K562 (cell line): ENCODE data around the gene TUBA4B. TPM values are rescaled to one million over a fixed set of nuclear protein-coding genes. Genes with fewer than 3 reads are reported as not detected.

Experiments
- BCL6 ChIP-seq: fragments of 250-450 bp; sonication (Bioruptor Pico); IDR thresholded peaks from 2 replicates; pipeline ENCODE4 v1.4.0; 2020
- CHD4 ChIP-seq: fragments of 200-600 bp; sonication (generic); IDR thresholded peaks from 3 replicates; pipeline ENCODE4 v1.6.1; 2012; ENCODE audit warnings: low read depth, mild to moderate bottlenecking, mixed read lengths, low read length, inconsistent platforms; ENCODE audit not compliant: insufficient read depth, insufficient replicate concordance, poor library complexity, severe bottlenecking
- E2F3 ChIP-seq: fragments of 250-450 bp; sonication (Bioruptor Pico); IDR thresholded peaks from 2 replicates; pipeline ENCODE4 v1.4.0; 2020; ENCODE audit warnings: mild to moderate bottlenecking
- ERF ChIP-seq: fragments of 450-650 bp; formaldehyde crosslinking; IDR thresholded peaks from 2 replicates; pipeline ENCODE4 v1.4.0; 2020; ENCODE audit warnings: mild to moderate bottlenecking, mixed read lengths
- MCM5 ChIP-seq: fragments of 450-650 bp; IDR thresholded peaks from 2 replicates; pipeline ENCODE4 v1.6.1; 2016; ENCODE audit warnings: low read depth
- PCBP2 ChIP-seq: fragments of 200-400 bp; formaldehyde crosslinking; IDR thresholded peaks from 2 replicates; pipeline ENCODE4 v1.6.1; 2018; ENCODE audit warnings: low read length, low read depth, mild to moderate bottlenecking, moderate library complexity; ENCODE audit not compliant: poor library complexity, severe bottlenecking
- POLR2AphosphoS5 ChIP-seq: IDR thresholded peaks from 2 replicates; pipeline ENCODE4 v1.6.1; 2011; ENCODE audit warnings: mild to moderate bottlenecking, low read depth, low read length, moderate library complexity; ENCODE audit not compliant: control insufficient read depth, insufficient read depth
- TEAD4 ChIP-seq, 2 experiments: sonication (generic) in 1 of 2; formaldehyde crosslinking in 1 of 2; IDR thresholded peaks; 2 replicates each; pipeline versions ENCODE4 v1.6.1 to v1.8.0; 2012 to 2022; ENCODE audit warnings: borderline replicate concordance in 1 of 2, inconsistent platforms in 1 of 2, low read length in 1 of 2, mild to moderate bottlenecking in 1 of 2, missing genetic modification reagents in 1 of 2
- ZNF175 ChIP-seq: fragments of 200-800 bp; sonication (Bioruptor generic); IDR thresholded peaks from 2 replicates; pipeline ENCODE4 v1.6.1; 2016; ENCODE audit warnings: low read depth, mild to moderate bottlenecking, missing genetic modification characterization, missing compliant biosample characterization
- ZNF384 ChIP-seq: IDR thresholded peaks from 2 replicates; pipeline ENCODE4 v1.6.1; 2012; ENCODE audit warnings: low read depth, low read length, improper control_type of control experiment
- polyA plus RNA-seq, 8 experiments: library from polyadenylated mRNA; depleted of rRNA in 4 of 8; stranded (reverse) in 5 of 8; unstranded in 3 of 8; fragments of >200 nt; fragmentation: Nextera tagmentation in 2 of 8; fragmentation: Illumina TruSeq in 1 of 8; extraction: Ambion mirVana in 2 of 8; extraction: Trizol in 1 of 8; gene quantifications; 2 replicates each; pipeline versions ENCODE4 v1.2.1 to v1.2.3, GENCODE V29; 2011 to 2014; ENCODE audit warnings: inconsistent platforms in 1 of 8, missing spikeins in 1 of 8
- total RNA-seq, 7 experiments: library from RNA; depleted of rRNA in 6 of 7; stranded (reverse); fragments of >200 nt in 6 of 7; fragmentation: Illumina TruSeq in 2 of 7; extraction: Trizol in 2 of 7; gene quantifications; 2 replicates each; pipeline versions ENCODE4 v1.2.1 to v1.2.3, GENCODE V29; 2011 to 2021; ENCODE audit warnings: low replicate concordance in 1 of 7
- TF ChIP-seq, protein P1 (sequence below), 3 experiments: fragments of 200-800 bp in 1 of 3; fragments of 250-450 bp in 1 of 3; fragments of 450-650 bp in 1 of 3; sonication (Bioruptor Pico) in 1 of 3; sonication (Bioruptor generic) in 1 of 3; formaldehyde crosslinking in 1 of 3; IDR thresholded peaks; 2 replicates each; pipeline versions ENCODE4 v1.6.1 to v1.8.0; 2016 to 2022; ENCODE audit warnings: mild to moderate bottlenecking in 2 of 3, missing genetic modification characterization in 2 of 3, missing compliant biosample characterization in 1 of 3, moderate library complexity in 1 of 3
- TF ChIP-seq, protein P2 (sequence below): sonication (generic); formaldehyde crosslinking; IDR thresholded peaks from 2 replicates; pipeline ENCODE4 v1.8.0; 2023; ENCODE audit warnings: mild to moderate bottlenecking, missing genetic modification reagents
- TF ChIP-seq, protein P3 (sequence below): fragments of 250-450 bp; sonication (Bioruptor Pico); IDR thresholded peaks from 2 replicates; pipeline ENCODE4 v1.4.0; 2020

TUBA4B gene
- total and polyA plus RNA-seq, 9 of the 15 experiments (the other 6 are each of a cell fraction or from before 2014, with no cell fraction given), result 0.04 TPM; not detected in 8

DNA sequence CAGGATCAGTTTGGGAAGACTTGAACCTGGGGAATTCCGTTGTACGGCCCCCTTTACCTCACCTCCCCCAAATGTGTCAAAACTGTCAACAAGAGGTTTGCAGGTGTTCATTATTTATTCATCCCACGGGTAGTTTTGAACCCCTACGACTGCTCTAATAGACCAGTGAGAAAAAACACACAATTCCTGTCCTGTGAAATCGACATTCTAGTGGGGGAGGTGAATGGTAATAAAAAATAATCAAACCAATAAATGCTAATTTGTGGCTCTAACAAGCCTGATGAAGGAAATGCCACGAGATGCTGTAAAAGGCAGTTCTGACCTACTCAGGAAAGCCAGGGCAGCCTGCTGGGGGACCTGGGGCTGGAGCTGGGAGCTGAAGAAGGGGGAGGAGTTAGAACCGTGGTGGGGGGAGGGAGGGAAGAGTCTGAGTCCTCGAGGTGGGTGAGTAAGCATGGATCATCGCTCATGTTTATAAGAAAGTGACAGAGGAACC lies 25.7 kb downstream of the TUBA4B start (continued):
- no peak for TF ChIP-seq ERF (CRISPR knock-in tag)
- TF ChIP-seq POLR2AphosphoS5, result no peak
- no peak for TF ChIP-seq MCM5
- TF ChIP-seq, protein P1, sequence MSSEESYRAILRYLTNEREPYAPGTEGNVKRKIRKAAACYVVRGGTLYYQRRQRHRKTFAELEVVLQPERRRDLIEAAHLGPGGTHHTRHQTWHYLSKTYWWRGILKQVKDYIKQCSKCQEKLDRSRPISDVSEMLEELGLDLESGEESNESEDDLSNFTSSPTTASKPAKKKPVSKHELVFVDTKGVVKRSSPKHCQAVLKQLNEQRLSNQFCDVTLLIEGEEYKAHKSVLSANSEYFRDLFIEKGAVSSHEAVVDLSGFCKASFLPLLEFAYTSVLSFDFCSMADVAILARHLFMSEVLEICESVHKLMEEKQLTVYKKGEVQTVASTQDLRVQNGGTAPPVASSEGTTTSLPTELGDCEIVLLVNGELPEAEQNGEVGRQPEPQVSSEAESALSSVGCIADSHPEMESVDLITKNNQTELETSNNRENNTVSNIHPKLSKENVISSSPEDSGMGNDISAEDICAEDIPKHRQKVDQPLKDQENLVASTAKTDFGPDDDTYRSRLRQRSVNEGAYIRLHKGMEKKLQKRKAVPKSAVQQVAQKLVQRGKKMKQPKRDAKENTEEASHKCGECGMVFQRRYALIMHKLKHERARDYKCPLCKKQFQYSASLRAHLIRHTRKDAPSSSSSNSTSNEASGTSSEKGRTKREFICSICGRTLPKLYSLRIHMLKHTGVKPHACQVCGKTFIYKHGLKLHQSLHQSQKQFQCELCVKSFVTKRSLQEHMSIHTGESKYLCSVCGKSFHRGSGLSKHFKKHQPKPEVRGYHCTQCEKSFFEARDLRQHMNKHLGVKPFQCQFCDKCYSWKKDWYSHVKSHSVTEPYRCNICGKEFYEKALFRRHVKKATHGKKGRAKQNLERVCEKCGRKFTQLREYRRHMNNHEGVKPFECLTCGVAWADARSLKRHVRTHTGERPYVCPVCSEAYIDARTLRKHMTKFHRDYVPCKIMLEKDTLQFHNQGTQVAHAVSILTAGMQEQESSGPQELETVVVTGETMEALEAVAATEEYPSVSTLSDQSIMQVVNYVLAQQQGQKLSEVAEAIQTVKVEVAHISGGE (CRISPR knock-in tag; IDR thresholded peaks at IDR 0.05), result no peak
- no peak for TF ChIP-seq ZNF175
- TF ChIP-seq ZNF384, result no peak
- TF ChIP-seq, protein P2, sequence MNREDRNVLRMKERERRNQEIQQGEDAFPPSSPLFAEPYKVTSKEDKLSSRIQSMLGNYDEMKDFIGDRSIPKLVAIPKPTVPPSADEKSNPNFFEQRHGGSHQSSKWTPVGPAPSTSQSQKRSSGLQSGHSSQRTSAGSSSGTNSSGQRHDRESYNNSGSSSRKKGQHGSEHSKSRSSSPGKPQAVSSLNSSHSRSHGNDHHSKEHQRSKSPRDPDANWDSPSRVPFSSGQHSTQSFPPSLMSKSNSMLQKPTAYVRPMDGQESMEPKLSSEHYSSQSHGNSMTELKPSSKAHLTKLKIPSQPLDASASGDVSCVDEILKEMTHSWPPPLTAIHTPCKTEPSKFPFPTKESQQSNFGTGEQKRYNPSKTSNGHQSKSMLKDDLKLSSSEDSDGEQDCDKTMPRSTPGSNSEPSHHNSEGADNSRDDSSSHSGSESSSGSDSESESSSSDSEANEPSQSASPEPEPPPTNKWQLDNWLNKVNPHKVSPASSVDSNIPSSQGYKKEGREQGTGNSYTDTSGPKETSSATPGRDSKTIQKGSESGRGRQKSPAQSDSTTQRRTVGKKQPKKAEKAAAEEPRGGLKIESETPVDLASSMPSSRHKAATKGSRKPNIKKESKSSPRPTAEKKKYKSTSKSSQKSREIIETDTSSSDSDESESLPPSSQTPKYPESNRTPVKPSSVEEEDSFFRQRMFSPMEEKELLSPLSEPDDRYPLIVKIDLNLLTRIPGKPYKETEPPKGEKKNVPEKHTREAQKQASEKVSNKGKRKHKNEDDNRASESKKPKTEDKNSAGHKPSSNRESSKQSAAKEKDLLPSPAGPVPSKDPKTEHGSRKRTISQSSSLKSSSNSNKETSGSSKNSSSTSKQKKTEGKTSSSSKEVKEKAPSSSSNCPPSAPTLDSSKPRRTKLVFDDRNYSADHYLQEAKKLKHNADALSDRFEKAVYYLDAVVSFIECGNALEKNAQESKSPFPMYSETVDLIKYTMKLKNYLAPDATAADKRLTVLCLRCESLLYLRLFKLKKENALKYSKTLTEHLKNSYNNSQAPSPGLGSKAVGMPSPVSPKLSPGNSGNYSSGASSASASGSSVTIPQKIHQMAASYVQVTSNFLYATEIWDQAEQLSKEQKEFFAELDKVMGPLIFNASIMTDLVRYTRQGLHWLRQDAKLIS (CRISPR knock-in tag), result no peak
- no peak for TF ChIP-seq E2F3 (CRISPR knock-in tag)
- no peak for TF ChIP-seq TEAD4 (IDR thresholded peaks at IDR 0.05; ENCODE audit: low read length)
- TF ChIP-seq TEAD4 (CRISPR knock-in tag; IDR thresholded peaks at IDR 0.05; ENCODE audit: borderline replicate concordance), result no peak
- no peak for TF ChIP-seq PCBP2
- TF ChIP-seq CHD4, result no peak
- TF ChIP-seq, protein P3, sequence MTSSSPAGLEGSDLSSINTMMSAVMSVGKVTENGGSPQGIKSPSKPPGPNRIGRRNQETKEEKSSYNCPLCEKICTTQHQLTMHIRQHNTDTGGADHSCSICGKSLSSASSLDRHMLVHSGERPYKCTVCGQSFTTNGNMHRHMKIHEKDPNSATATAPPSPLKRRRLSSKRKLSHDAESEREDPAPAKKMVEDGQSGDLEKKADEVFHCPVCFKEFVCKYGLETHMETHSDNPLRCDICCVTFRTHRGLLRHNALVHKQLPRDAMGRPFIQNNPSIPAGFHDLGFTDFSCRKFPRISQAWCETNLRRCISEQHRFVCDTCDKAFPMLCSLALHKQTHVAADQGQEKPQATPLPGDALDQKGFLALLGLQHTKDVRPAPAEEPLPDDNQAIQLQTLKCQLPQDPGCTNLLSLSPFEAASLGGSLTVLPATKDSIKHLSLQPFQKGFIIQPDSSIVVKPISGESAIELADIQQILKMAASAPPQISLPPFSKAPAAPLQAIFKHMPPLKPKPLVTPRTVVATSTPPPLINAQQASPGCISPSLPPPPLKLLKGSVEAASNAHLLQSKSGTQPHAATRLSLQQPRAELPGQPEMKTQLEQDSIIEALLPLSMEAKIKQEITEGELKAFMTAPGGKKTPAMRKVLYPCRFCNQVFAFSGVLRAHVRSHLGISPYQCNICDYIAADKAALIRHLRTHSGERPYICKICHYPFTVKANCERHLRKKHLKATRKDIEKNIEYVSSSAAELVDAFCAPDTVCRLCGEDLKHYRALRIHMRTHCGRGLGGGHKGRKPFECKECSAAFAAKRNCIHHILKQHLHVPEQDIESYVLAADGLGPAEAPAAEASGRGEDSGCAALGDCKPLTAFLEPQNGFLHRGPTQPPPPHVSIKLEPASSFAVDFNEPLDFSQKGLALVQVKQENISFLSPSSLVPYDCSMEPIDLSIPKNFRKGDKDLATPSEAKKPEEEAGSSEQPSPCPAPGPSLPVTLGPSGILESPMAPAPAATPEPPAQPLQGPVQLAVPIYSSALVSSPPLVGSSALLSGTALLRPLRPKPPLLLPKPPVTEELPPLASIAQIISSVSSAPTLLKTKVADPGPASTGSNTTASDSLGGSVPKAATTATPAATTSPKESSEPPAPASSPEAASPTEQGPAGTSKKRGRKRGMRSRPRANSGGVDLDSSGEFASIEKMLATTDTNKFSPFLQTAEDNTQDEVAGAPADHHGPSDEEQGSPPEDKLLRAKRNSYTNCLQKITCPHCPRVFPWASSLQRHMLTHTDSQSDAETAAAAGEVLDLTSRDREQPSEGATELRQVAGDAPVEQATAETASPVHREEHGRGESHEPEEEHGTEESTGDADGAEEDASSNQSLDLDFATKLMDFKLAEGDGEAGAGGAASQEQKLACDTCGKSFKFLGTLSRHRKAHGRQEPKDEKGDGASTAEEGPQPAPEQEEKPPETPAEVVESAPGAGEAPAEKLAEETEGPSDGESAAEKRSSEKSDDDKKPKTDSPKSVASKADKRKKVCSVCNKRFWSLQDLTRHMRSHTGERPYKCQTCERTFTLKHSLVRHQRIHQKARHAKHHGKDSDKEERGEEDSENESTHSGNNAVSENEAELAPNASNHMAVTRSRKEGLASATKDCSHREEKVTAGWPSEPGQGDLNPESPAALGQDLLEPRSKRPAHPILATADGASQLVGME (CRISPR knock-in tag), result no peak
- TF ChIP-seq BCL6 (CRISPR knock-in tag), result no peak
